Left cardiac atrium (tissue), 4 donors: ENCODE data around the gene RNASEH2B. TPM values are rescaled to one million over a fixed set of nuclear protein-coding genes. Genes with fewer than 3 reads are reported as not detected.

Experiments used
- ATAC-seq, 2 donors: fragments of 200-7000 bp; cut with Tn5 transposase; one replicate each; pipeline ENCODE4 v1.9.1; 2020; ENCODE audit warnings: mild to moderate bottlenecking in 2 of 2, moderate library complexity in 2 of 2
- DNase-seq: peaks from one replicate; pipeline ENCODE4 v3.0.0-alpha.2; 2020
- intact Hi-C, 2 donors: fragments of 100-400 bp; cut with DNase I; formaldehyde crosslinking; loops; one replicate each; pipeline versions ENCODE4 v1.14.1 to v1.15.1; 2022 to 2023
- total RNA-seq, 2 donors: library from RNA; stranded (reverse); fragmentation: NEBNext Ultra II Directional; extraction: Animal tissue kit (Norgen Biotek cat#: 25700); gene quantifications; one replicate each; pipeline ENCODE4 v1.2.1, GENCODE V29; 2021
- donor health status: DM: no; HTN: yes; CAD: no.
- donor health status: DM: no; HTN: yes; CAD: no; lungs with severe emphysema.
- donor health status: DM: yes; HTN: yes; CAD: no.
- donor health status: Dilated cardiomyopathy.

RNASEH2B gene
- total RNA-seq, 2 donors from 2014 or later = 40.7 to 42.8 TPM

DNA sequence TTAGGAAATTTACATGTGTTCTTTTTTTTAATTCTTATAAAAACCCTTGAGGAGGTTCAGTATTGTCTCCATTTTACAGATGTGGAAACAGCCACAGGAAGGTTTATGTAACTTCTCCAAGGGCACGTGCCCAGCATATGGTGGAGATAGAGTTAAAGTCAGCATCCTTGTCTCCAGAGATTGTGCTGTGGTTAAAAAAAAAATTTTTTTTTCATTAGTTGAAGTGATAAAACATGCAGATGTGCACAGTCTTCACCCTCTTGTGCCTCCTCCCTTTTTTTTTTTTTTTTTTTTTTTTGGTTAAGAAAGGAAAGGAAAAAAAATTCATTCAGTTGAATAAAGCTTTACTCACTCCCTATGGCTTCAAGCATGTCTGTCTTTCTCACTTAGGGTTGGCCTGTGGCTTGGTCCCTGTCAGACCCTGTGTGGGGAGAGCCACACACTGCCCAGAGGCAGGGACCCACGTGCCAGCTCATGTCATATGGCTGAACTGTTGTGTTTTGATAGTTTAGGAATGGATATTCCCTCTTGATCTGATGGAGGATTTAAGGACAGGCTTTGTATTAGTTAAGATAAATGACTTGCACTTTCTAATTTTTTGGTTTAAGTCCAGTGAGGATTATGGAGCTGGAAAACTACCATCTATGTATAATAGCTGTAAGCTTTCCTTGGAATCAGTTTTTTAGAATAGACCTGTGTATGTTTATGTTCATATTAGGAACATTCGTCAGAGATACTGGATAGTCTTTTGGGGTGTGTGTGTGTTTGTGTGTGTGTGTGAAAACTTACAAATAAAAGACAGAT is 19.3 kb downstream of the RNASEH2B start:
- DNase-seq (no peak), ATAC-seq (peak in 1 of 2 donors; percentile 68)
- intact Hi-C loops = no loop called here

- DNase-seq (no peak), ATAC-seq (no peak)
- intact Hi-C loops = no loop called here
Observed at GRCh38 chr13:50932091-50932490, 22.5 kb downstream of the RNASEH2B start.

- intact Hi-C loops = no loop called here
- ATAC-seq (no peak), DNase-seq (no peak)
Observed at GRCh38 chr13:50934735-50935435, 25.3 kb downstream of the RNASEH2B start.

GRCh38 chr13:50936679-50937078 is 27.1 kb downstream of the RNASEH2B start:
- ATAC-seq (peak in 1 of 2 donors; percentile 59), DNase-seq (no peak)
- intact Hi-C loops = no loop called here

GRCh38 chr13:50940509-50940908 is 30.9 kb downstream of the RNASEH2B start:
- DNase-seq (no peak), ATAC-seq (no peak)
- intact Hi-C loops = no loop called here

GRCh38 chr13:50941146-50941545 is 31.6 kb downstream of the RNASEH2B start:
- ATAC-seq (no peak), DNase-seq (no peak)
- intact Hi-C loops = no loop called here

- no peak for ATAC-seq
- no peak for DNase-seq
- intact Hi-C loops = no loop called here
Observed at GRCh38 chr13:50942630-50943311, 33.2 kb downstream of the RNASEH2B start.

DNA sequence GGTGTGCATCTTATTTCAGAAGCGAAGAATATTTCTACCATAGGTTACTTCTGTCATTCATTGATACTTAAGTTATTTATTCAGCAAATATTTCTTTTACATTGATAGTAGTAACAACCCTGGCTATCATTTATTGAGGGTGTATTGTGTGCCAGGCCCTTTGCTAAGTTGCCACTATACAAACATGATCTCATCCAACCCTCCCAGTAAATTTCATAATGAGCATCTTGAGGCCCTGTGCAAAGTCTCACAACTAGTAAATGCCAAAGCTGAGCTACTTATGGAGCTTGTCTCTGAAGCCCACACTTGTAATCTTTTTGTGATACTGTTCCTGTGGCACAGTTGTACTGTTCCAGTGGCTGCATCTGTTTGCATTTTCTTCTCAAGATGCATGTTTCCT is 36.1 kb downstream of the RNASEH2B start:
- intact Hi-C loops = no loop called here
- ATAC-seq (no peak), DNase-seq (no peak)

DNA sequence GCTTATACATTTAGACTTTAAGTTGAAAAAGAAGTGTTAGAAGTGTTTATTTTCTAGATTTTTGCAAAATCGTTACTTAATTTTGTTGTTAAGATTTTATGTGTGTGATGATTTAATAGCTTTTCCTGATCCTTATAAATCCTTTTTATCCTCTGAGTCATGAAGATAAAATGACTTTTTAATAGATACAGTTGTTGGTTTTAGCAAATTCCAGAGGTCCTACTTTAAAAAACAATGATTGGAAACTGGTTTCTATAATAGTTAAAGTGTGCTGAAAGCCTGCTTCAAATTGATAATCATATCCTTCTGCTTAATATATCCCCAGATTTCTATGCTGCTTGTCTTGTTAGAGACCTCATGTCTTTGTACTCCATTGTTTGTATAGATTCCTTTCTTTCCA is 39.0 kb downstream of the RNASEH2B start:
- DNase-seq (no peak), ATAC-seq (no peak)
- intact Hi-C loops = no loop called here

- DNase-seq (no peak), ATAC-seq (no peak)
- intact Hi-C loops = no loop called here
Observed at GRCh38 chr13:50950849-50951248, 41.3 kb downstream of the RNASEH2B start.

DNA sequence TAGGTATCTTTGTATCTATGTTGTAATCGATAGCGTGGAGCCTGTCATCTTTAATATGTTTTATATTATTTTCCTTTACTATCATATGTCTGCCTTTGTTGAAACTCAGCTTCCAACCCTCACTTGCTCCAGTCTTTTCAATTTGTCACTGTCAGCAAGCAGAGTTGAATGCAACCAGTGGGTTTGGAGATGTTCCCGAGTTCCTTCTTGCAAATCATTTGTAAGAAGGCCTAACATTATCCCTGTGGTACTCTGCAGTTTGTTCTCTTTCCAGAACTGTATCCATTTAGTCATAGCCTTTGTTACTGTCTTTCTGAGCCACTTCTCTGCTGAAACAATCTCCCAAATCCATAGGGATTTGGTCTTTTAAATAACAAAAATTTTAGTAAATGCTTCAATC is 41.8 kb downstream of the RNASEH2B start:
- no peak for ATAC-seq
- intact Hi-C loops = no loop called here
- DNase-seq = no peak

GRCh38 chr13:50955241-50955640 is 45.6 kb downstream of the RNASEH2B start:
- intact Hi-C loops = no loop called here
- DNase-seq (no peak), ATAC-seq (no peak)

DNA sequence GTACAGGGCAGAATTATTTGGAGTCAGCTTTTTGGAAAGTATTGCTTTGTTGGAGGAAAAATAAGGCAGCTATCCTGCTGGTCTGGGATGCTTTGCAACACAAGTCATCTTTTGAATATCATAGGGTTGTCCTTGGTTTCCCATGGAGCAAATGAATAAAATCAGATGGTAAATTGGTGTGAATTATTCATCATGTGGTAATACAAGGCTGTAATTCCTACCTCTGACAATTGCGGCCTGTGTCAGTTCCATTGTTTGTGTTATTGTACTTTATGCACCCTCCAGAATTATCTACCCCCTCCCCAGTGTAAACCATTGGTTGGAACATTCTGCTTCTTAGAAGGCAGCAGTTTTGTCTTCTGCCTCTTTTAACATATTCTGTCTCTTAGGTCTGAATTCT is 46.2 kb downstream of the RNASEH2B start:
- intact Hi-C loops = no loop called here
- DNase-seq (no peak), ATAC-seq (no peak)

DNA sequence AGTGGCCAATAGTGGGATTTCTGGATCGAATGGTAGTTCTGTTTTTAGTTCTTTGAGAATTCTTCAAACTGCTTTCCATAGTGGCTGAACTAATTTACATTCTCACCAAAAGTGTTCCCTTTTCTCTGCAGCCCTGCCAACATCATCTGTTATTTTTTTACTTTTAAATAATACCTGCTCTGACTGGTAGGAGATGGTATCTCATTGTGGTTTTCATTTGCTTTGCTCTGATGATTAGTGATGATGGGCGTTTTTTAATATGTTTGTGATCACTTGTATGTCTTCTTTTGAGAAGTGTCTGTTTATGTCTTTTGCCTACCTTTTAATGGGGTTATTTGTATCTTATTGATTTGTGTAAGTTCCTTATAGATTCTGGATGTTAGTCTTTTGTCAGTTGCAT is 48.0 kb downstream of the RNASEH2B start:
- intact Hi-C loops = no loop called here
- DNase-seq = no peak
- ATAC-seq = no peak

DNA sequence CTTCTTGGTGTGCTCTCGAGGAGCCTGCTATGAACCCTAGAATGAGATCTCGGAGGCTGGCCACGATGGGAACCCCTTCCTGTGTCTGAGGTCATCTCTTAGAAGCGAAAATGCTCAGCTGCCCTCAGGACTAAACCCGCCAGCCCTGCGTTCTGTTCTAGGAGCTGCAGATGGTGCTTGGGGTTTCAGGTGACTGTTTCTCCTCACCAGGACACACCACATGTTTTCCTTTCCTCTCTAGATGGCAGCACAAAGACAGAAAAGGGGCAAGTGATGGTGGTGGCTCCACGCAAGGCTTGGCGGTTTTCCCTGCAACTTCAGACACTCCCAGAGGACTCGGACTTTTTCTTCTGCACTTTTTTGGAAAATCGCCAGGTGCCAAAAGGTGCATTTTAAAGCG is 60.1 kb downstream of the RNASEH2B start:
- no peak for DNase-seq
- peak in 1 of 2 donors; percentile 12 for ATAC-seq
- intact Hi-C loops = no loop called here

DNA sequence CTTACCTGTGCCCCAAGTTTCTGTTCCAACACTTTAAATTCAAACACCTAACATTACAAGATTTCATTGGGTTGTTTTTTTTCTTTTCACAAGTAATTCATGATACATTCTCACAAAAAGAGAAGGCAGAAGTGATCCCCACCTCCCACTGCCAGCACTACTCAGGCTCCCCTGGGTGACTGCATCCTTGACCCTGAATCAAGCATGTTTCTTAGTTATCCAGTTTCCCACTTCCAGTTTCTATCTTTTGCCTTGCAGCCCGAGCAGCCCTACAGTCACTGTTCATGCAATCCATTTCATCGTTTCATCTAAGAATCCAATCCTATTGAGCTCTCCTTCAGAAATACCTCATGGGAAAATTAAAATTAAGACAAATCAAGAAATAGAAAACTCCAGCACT is 61.4 kb downstream of the RNASEH2B start:
- DNase-seq (no peak), ATAC-seq (no peak)
- intact Hi-C loops = no loop called here

DNA sequence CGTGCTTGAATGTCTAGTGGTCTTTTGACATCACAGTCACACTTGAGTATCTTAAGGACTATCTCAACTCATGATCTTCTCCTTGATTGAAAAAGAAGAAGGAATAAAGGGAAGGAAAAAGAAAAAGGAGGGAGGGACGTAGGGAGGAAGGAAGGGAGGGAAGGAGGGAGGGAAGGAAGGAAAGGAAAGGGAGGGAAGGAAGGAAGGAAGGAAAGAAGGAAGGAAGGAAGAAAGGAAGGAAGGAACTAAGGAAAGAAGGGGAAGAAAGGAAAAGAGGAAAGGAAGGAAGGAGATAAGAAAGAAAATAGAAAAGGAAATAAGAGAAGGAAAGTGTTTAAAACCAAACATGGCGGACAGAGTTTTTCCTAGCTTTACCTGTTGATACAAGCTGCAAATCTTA is 64.7 kb downstream of the RNASEH2B start:
- intact Hi-C loops = no loop called here
- DNase-seq (no peak), ATAC-seq (no peak)

DNA sequence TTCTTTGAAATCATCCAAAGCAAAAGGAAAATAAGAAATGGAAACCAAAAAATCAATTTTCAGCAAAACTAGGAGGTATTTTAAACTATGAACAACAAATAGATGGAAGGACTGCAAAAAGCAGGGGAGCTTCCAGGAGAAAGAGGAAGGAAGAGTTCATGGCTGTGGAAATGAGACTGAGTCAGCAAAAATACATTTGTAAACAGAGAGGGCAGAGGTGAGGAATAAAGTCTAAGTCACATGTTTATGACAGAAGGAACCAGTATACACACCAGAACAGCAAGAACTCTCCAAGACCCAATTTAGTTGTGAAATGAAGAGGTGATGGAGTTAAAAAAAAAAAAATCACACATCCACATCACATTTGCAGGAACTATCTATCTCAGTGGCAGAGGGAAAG is 69.6 kb downstream of the RNASEH2B start:
- DNase-seq (no peak), ATAC-seq (peak; percentile 23 to 65)
- intact Hi-C loops = no loop called here

DNA sequence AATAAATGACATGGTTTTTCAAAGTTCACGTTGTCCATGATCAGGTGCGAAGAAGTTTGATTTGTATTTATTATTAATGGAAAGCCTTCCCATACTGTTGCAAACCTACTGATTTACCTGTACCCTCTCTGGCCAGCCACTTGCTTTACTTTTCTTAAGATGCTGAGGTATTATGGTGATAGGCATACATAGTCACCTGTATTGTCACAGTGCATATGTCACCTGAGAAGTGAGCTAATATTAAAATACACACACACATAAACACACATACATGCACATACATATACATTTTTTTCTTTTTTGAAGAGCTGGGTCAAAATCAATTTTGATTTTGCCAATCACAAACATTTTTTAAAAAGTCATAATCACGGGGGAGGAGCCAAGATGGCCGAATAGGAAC is 72.1 kb downstream of the RNASEH2B start:
- DNase-seq = no peak
- no peak for ATAC-seq
- intact Hi-C loops = no loop called here

DNA sequence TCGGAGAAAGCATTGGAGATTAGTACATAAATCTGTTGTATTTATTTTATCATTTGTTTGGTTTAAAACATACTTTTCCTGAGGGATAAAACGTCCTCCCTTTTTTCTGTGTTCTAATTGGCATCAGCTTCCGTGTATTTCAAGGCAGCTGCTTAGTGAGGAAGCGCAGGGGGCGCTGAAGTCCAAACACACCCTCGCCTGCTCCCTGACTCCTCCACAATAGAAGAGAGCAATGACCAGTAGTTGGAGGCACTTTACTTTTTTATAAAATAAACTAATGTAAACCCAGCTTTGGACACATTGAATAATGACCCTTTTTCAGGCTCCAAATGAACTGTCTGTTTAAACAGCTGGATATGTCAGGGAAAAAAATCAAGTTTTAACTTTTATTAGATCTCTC is 79.9 kb downstream of the RNASEH2B start:
- peak in 1 of 2 donors; percentile 65 for ATAC-seq
- intact Hi-C loops = no loop called here
- no peak for DNase-seq
